Upper lobe of left lung (tissue), 6 donors: ENCODE results near the gene SYT7. TPM values are rescaled to one million over a fixed set of nuclear protein-coding genes. Genes with fewer than 3 reads are reported as not detected.

Experiments used
- ATAC-seq, 2 donors: fragments of 200-7000 bp; cut with Tn5 transposase; one replicate each; pipeline ENCODE4 v1.9.1; 2022; ENCODE audit warnings: mild to moderate bottlenecking in 2 of 2, moderate library complexity in 2 of 2; ENCODE audit not compliant: low FRiP score in 2 of 2
- DNase-seq, 2 donors: peaks; one replicate each; pipeline ENCODE4 v3.0.0-alpha.2; 2019 to 2020
- H3K27ac ChIP-seq, 4 donors: fragments of 200-600 bp; sonication (generic); one replicate each; pipeline ENCODE4 v1.5.1; 2016 to 2019
- H3K27me3 ChIP-seq, 4 donors: fragments of 200-600 bp; sonication (generic); one replicate each; pipeline ENCODE4 v1.5.1; 2017 to 2019
- H3K36me3 ChIP-seq, 4 donors: fragments of 200-600 bp; sonication (generic); one replicate each; pipeline ENCODE4 v1.5.1; 2016 to 2019
- H3K4me1 ChIP-seq, 4 donors: fragments of 200-600 bp; sonication (generic); one replicate each; pipeline ENCODE4 v1.5.1; 2018 to 2019
- H3K4me3 ChIP-seq, 4 donors: fragments of 200-600 bp; sonication (generic); one replicate each; pipeline ENCODE4 v1.5.1; 2017 to 2019; ENCODE audit warnings: mild to moderate bottlenecking in 2 of 4, moderate library complexity in 1 of 4
- H3K9me3 ChIP-seq, 4 donors: fragments of 200-600 bp; sonication (generic); one replicate each; pipeline ENCODE4 v1.5.1; 2018 to 2019
- EP300 ChIP-seq, 4 donors: sonication (generic); formaldehyde crosslinking; IDR thresholded peaks; one replicate each; pipeline ENCODE4 v1.5.1; 2017; ENCODE audit warnings: antibody characterized with exemption in 4 of 4, control low read depth in 2 of 4
- POLR2A ChIP-seq, 4 donors: fragments of 450-650 bp; IDR thresholded peaks; one replicate each; pipeline ENCODE4 v1.5.1; 2016 to 2017; ENCODE audit warnings: antibody characterized with exemption in 4 of 4, mild to moderate bottlenecking in 2 of 4
- POLR2AphosphoS5 ChIP-seq, 2 donors: sonication (generic); formaldehyde crosslinking; IDR thresholded peaks; one replicate each; pipeline ENCODE4 v1.5.1; 2017; ENCODE audit warnings: antibody characterized with exemption in 2 of 2
- WGBS, 2 donors: methylation state at CpG; one replicate each; pipeline ENCODE4 v1.1.5; 2017 to 2018; 5-methylcytosine and 5-hydroxymethylcytosine counted together
- total RNA-seq, 6 donors: library from RNA; depleted of rRNA in 4 of 6; stranded (reverse); fragments of >200 nt in 4 of 6; gene quantifications; one replicate each; pipeline versions ENCODE4 v1.1.0 to v1.2.1, GENCODE V29; 2016 to 2021
- TF ChIP-seq, protein P1 (sequence below), 6 experiments: fragments of 450-650 bp in 4 of 6; fragments of 200-600 bp in 2 of 6; sonication (generic) in 2 of 6; IDR thresholded peaks; one replicate each; pipeline ENCODE4 v1.5.1; 2016 to 2019; ENCODE audit warnings: antibody characterized with exemption in 6 of 6
- donor health status: DM: no; HTN: no; CAD: no; lungs with moderate emphysema.
- donor health status: DM: no; HTN: yes; CAD: no; lungs with severe emphysema.

The SYT7 gene
- total RNA-seq, 6 donors from 2014 or later = 2.1 to 7.3 (median 4.9) TPM

DNA sequence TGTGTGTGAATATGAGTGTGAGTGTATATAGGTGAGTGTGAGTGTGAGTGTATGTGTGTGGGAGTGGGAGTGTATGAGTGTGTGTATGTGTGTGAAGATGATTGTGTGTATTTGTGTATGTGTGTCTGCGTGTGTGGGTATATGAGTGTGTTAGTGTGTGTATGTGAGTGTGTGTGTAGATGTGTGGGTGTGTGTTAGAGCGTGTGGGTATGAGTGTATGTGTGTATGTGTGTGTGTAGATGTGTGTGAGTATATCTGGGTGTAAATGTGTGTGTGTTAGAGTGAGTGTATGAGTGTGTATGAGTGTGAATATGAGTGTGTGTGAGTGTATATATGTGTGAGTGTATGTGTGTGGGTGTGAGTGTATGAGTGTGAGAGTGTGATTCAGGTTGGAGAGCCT lies 83.4 kb downstream of the SYT7 start:
- no peak for TF ChIP-seq POLR2A (IDR thresholded peaks at IDR 0.05)
- TF ChIP-seq, protein P1, sequence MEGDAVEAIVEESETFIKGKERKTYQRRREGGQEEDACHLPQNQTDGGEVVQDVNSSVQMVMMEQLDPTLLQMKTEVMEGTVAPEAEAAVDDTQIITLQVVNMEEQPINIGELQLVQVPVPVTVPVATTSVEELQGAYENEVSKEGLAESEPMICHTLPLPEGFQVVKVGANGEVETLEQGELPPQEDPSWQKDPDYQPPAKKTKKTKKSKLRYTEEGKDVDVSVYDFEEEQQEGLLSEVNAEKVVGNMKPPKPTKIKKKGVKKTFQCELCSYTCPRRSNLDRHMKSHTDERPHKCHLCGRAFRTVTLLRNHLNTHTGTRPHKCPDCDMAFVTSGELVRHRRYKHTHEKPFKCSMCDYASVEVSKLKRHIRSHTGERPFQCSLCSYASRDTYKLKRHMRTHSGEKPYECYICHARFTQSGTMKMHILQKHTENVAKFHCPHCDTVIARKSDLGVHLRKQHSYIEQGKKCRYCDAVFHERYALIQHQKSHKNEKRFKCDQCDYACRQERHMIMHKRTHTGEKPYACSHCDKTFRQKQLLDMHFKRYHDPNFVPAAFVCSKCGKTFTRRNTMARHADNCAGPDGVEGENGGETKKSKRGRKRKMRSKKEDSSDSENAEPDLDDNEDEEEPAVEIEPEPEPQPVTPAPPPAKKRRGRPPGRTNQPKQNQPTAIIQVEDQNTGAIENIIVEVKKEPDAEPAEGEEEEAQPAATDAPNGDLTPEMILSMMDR (IDR thresholded peaks at IDR 0.05) = no peak
- Histone ChIP-seq H3K27ac (no peak overlapping the region), H3K36me3 (no peaks in the 10 kb centered on the region), H3K27me3 (no peaks in the 10 kb centered on the region), H3K4me3 (no peak overlapping the region), H3K4me1 (peaks cover 0 to 3% (median 0%) of the 10 kb centered on the region in 4 donors), H3K9me3 (no peaks in the 10 kb centered on the region)
- no peak for ATAC-seq
- DNase-seq = no peak
- 83 to 87% methylated on average over 2 of the region's 2 CpGs for WGBS, 2 donors

DNA sequence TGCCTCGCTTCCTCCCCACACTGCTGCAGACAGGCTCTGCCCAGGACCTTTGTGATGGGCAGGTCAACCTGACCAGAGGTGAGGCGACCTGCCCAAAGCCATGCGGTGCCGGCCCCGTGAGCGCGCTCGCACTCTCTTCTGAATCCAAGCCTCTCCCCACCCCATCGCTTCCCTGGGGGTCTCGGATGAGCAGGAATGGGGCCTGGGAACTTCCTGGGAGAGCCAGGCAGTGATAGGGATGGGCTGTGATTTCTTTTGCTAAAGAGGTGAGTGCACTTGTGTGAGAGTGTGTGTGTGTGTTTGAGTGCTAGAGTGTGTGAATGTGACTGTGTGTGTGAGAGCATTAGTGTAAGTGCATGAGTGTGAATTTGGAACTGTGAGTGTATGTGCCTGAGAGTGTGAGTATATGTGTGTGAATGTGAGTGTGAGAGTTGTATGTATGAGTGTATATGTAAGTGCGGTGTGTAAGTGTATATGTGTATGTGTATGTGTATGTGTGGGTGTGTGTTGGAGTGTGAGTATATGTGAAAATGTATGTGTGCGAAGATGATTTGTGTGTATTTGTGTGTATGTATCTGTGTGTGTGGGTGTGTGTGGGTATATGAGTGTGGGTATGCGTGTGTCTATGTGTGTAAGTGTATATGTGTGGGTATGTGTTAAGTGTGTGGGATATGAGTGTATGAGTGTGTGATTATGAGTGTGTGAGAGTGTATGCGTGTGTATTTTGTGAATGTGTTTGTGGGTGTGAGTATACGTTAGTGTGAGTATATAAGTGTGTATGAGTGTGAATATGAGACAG lies 84.1 kb downstream of the SYT7 start:
- peak in 1 of 2 donors; percentile 58 for DNase-seq
- no peaks in the 10 kb centered on the region for H3K9me3 ChIP-seq
- H3K4me3 ChIP-seq = no peak overlapping the region
- 90 to 96% methylated on average over 14 to 15 of the region's 15 CpGs for WGBS, 2 donors
- no peak for ATAC-seq
- H3K36me3 ChIP-seq = no peaks in the 10 kb centered on the region
- H3K27me3 ChIP-seq = no peaks in the 10 kb centered on the region
- H3K4me1 ChIP-seq = peaks cover 0 to 3% (median 0%) of the 10 kb centered on the region in 4 donors
- H3K27ac ChIP-seq = no peak overlapping the region
- TF ChIP-seq EP300 (IDR thresholded peaks at IDR 0.05) (no peak), POLR2A (IDR thresholded peaks at IDR 0.05) (no peak), POLR2AphosphoS5 (IDR thresholded peaks at IDR 0.05) (no peak)
- TF ChIP-seq, protein P1 (IDR thresholded peaks at IDR 0.05) = no peak

DNA sequence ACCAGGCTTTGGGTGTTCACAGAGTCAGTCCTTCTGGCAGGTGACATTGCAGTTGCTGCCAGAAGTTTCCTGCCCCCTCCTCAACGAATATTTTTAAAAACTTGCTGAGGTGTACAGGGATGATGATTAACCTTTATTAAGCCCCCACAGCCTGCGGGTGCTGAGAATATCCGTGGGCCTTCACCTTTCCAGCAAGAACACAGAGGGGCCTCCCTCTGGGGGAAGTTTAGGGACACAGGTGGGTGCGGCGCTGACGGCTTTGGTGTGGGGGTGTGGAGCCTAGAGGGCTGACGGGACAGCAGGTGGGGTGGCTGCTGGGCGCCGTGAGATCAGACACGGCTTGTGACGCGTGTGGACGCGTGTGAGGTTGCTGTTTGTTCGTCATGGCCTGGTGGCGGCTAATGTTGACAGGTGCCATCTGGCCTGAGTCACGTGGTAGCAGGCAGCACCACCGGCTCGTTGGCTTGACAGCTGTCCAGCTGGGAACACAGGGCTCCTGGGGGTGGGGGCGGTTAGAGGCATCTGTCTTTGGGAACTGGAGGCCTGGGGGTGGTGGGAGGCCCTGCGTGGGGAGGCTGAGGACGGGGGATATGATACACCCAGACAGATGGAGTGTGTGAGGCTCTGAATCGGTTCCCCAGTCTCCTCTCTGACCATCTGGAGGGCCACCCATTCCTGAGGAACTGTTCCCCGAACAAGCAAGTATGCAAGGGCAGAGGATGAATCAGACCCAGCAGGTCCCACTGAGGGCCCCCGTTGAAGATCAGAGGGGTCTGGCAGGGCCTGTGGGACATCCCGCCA lies 84.9 kb downstream of the SYT7 start:
- peak in 1 of 2 donors; percentile 77 for DNase-seq
- H3K36me3 ChIP-seq = no peaks in the 10 kb centered on the region
- H3K4me3 ChIP-seq = no peak overlapping the region
- WGBS, 2 donors = 76 to 79% methylated on average over 20 to 25 of the region's 26 CpGs
- H3K4me1 ChIP-seq = peaks cover 0 to 3% (median 0%) of the 10 kb centered on the region in 4 donors
- no peaks in the 10 kb centered on the region for H3K9me3 ChIP-seq
- TF ChIP-seq, protein P1 (IDR thresholded peaks at IDR 0.05) = no peak
- TF ChIP-seq POLR2AphosphoS5 (IDR thresholded peaks at IDR 0.05) = peak in 1 of 2 donors; percentile 47
- H3K27ac ChIP-seq = peak overlapping the region in 1 of 4 donors; percentile 7
- H3K27me3 ChIP-seq = no peaks in the 10 kb centered on the region
- no peak for ATAC-seq

DNA sequence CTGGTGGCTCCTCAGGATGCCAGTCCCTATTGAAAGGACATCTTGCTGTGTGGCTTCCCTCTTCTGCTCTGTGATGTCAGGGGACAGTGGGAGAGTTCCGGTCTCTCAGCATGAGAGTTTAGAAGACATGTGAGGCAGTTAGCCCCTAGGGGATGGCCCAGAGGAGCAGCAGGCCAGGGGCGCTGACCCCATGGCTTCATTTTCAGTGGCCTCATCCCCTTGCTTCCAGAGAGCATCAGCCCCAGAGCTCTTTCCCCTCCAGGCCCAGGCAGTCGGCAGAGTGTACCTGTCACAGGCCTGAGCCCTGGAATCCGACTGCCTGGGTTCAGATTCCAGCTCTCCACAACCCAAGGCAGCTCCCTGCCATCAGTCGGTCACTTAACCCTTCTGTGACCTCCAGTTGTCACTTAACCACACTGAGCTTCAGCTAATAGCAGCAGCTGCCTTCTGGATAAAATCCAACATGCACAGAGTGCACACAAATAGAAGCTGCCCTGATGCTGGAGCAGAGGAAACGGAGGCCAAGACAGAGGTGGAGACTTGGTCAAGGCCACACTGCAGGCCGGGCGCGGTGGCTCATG lies 86.4 kb downstream of the SYT7 start:
- peaks cover 2 to 11% (median 5%) of the 10 kb centered on the region in 4 donors for H3K4me1 ChIP-seq
- ATAC-seq (no peak), DNase-seq (no peak)
- H3K9me3 ChIP-seq = no peaks in the 10 kb centered on the region
- no peak overlapping the region for H3K4me3 ChIP-seq
- no peak overlapping the region for H3K27ac ChIP-seq
- WGBS, 2 donors = 58 to 83% methylated on average over 6 to 9 of the region's 9 CpGs
- no peak for TF ChIP-seq POLR2AphosphoS5 (IDR thresholded peaks at IDR 0.05)
- TF ChIP-seq, protein P1 (IDR thresholded peaks at IDR 0.05) = no peak
- no peak for TF ChIP-seq EP300 (IDR thresholded peaks at IDR 0.05)
- TF ChIP-seq POLR2A (IDR thresholded peaks at IDR 0.05) = no peak
- H3K27me3 ChIP-seq = no peaks in the 10 kb centered on the region
- no peaks in the 10 kb centered on the region for H3K36me3 ChIP-seq
